Urothelium cell line (cell line): ENCODE measurements around the gene RUNX3.
A peak's percentile ranks its signal among the peaks of the same experiment; 100 is the strongest.

Source experiments
- DNase-seq: peaks from one replicate; pipeline ENCODE4 v3.0.0; 2011; ENCODE audit warnings: low spot score, mixed read lengths
- FAIRE-seq: peaks from 2 replicates; lab custom pipeline; 2011; peaks lifted over from hg19 to GRCh38; lab: Jason Lieb, UNC

RUNX3 gene

DNA sequence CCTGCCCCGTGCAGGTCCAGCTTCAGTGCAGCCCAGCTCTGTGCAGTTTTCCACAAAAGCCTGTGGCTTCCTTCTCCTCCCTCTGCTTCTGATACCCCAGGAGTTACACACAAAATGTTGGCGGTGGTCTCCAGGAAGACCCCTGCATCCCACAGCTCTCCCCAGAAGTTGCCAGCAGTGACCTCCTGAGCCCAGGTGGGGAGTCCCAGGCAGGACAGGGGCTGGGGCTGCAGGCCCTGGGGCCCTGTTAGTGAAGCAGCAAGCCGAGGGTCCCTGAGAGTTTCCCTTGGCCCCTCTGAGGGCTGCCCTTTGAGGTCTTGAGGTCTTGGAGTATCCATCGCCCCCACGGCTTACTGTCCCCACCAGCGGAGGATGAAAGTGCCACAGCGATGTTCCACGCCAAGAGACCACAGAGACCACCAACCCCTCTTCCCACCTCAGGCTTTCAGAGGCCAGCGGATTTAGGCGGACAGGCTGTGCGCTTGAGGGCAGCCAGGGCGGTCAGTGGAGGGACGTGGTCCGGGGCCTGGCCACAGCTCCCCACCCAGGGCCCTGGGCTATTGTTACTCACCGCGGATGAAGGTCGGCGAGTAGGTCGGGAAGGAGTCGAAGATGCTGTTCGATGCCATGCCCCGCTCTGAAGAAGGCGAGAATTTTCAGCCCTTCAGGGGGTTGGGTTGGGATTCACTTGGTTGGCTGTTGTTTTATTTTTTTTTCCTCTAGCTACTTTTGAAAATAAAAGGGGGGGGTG lies 34.0 kb upstream of the RUNX3 start:
- no peak for FAIRE-seq
- no peak for DNase-seq

DNA sequence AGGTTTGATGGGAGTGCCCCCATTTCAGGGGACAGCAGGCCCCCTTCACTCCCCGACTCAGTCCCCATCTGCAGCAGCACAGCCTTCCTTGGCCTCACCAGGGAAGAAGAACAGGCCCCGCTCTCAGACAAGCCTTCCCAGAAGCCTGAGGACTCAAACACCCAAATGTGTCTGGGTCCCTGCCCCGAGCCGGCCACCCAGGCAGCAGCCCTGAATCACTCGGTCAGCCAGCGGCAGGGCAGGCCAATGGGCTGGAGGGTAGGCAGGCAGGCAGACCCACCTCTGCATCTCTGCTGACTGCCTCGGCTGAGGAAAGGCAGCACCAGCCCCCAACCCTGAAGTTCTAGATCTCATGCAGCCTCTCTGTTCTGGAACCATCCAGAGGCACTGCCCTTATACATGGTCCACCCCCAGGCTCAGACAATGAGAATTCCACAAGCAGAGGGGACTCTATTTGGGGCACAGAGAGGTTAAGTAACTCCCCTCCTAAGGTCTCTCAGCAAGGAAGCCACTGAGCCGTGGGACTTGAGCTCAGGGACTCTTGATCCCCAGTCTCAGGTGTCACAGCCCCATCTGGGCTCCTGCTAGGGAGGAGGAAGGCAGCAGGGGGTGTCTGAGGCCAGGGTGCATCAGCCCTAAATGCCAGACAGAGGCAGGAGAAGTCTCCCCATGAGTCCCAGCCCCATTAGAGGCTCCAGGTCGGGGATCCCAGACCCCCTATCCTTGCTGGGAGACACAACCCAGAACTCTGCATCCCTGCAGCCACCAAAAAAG lies 33.2 kb upstream of the RUNX3 start:
- DNase-seq (no peak), FAIRE-seq (no peak)

DNA sequence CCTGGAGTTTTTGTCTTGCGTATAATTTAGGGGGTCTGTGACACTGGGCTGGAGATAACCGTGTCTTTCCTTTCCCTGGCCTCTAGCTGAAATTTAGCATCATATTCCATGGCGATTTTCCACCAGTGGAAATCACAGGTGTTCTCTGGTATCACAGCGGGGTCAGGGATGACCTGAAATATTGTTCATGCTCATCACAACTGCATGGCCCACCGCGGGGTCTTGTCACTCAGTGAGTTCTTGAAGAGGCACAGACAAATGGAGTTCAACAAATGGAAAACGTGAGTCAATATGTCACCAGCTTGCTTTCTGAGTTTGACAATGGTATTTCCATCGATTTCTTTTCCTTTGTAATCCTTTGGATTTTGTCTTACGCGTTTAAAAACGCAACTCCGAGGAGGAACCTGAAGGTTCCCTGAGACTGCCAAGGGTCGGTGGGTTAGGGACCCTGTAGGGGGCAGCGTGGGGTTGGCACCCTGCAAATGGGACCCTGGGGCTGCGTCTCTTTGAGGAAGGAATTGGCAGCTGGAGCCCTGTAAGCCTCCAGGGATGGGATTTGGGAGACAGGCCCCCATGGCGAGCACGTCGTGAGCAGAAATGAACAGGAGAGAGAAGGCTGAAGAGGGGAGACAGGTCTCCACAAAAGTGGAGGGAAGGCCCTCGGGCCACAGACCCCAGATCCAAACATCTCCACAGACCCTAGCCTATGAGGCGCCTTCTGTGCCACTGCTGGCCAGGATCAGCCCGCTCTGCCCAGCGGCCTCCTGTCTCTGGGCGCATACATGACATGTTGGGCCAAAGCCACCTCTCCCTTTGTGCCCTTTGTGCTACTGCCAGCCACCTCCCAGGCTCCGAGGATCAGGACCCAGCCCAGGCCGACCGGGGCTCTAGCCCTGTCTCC lies 32.1 kb upstream of the RUNX3 start:
- no peak for FAIRE-seq
- DNase-seq = no peak

DNA sequence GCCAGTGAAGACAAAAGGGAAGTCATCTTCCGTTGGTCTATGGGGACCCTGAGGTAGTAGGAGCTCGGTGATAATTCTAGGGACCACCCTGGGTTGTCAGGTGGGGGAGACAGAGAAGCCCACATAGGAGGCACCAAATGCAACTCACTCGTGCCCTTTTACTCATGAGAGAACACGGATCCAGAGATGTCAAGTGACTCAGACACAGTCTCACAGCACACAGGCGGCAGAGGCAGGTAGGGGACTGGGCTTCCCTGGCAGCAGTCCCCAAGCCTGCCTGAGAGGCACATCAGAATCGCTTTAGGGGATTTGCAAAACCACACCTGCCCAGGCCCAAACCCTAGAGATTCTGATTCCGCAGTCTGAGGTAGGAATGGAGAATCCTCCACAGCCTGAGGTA lies 31.3 kb upstream of the RUNX3 start:
- DNase-seq (no peak), FAIRE-seq (no peak)

DNA sequence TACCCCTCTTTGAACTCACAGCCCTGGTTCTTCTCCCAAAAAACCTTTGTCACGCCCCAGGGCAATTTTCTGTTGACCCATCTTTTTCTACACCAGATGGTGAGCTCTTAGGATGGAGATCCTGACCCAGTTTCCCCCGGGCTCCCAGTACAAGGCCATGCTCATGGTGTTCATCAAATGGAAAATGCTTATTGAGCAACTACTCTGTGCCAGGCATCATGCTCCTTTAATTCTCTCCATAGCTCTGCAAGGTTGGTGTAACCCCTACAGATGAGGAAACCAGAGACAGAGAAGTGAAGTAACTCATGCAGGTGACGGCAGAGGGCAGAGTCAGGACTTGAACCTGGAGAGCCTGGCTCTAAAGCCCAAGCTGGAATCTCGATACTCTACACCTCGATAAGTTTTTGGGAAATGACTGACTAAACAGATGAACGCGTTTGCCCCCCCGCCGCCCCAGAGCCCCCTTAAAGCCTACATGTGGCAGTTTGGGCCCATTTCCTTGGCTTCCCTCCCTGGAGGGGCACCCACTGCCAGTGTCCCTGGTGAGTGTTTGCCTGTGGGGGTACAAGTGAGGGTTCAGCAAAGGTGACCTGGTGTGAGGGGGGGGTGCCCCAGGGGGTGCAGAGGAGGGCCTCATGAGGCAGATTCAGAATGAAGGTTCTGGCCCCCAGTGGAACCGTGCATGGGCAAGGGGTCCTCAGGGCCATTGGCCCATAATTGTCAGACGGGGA lies 30.2 kb upstream of the RUNX3 start:
- no peak for DNase-seq
- no peak for FAIRE-seq

DNA sequence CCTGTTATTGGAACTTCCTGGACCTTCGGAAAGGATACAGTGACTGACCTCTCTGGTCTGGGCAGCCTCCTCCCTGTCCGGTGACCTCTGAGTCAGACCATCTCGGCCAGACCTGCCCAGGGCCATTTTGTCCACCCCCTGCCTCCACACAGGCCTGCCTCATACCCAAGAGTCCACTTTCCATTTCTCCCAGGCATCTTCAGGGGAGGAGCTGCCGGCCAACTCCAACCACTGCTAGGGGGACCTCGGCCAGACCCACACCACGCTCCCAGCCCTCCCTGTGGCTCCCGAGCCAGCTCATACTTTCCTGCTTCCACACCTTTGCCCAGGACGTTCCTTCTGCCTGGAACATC lies 29.5 kb upstream of the RUNX3 start:
- FAIRE-seq = no peak
- DNase-seq = no peak

DNA sequence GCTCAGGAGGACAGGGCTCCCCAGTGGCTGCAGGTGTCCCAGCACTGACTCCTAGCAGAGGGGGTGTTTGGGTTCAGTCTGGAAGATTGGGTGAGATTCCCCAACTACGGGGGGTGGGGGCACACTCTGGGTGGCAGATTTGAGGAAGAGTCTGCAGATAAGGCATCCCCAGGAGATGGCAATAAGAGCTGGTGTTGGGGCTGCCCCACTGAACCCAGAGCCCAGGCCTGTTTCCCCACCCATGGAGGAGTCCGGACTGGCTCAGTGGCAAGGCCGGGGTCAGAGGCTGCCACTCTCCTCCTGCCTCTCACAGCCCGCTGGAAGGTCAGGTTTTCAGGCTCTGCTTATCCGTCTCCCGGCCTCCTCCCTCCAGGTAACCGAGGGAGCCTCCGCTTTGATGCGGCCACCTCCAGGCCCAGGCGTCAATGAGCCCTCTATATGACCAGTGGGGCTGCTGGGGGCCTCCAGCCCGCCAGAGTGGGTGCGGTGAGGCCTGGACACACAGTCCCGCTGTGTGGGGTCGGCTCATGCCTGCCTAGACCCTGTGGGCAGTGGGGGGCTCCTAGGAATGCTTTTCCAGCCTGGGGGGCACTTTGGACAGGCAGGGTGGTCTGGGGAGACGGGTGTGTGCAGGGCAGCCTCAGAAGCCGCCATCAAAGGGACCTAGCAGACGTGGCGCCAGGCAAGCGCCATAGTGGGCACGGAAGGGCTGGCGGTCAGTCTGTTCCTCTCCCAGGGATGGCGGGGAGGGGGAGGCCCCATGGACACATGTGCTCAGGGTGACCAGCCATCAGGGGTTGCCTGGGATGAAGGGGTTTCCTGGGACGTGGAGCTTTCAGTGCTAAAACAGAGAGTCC lies 28.9 kb upstream of the RUNX3 start:
- FAIRE-seq = no peak

DNA sequence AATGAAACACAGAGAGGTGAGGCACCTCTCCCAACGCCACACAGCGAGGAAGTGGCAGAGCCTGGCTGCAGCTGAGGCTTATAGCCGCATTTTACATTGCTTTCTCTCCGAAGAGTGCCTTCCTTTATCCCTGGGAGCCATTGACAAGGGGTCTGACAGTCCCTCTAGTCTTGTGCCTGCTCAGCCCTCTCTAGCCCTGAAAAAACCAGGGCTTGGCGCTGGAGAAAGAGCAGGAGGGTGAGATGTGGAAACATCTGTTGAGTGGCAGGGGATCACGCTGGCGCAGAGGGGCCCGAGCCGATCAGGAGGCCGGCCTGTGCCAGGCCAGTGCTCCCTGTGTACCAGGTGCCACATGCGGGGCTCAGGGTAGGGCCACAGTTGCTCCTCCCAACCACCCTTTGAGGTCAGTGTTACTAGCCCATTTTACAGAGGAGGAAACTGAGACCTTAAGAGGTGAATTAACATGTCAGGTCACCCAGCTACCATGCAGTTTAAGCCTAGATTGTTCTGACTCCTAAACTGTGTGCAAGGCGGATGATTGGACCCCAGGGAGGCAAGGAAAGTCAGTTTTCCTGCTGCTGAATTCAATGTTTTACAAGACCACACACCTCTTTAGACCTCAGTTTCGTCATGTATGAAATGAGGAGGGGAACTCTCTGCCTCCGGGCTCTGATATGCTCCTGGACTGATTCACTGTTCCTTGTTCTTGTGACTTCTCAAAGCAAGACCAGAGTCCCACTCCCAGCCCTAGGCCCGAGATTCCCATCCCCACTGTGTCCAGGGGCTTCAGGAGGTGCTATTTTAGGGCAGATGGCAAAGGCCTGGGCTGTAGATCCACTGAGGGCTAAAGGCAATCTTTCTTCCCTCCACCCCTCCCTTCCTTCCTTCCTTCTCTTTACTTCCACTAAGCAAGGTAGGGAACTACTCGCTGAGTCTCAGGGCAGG lies 28.0 kb upstream of the RUNX3 start:
- DNase-seq (no peak), FAIRE-seq (no peak)

More for the DNA sequence above, 28.9 kb upstream of the RUNX3 start:
- no peak for DNase-seq

DNA sequence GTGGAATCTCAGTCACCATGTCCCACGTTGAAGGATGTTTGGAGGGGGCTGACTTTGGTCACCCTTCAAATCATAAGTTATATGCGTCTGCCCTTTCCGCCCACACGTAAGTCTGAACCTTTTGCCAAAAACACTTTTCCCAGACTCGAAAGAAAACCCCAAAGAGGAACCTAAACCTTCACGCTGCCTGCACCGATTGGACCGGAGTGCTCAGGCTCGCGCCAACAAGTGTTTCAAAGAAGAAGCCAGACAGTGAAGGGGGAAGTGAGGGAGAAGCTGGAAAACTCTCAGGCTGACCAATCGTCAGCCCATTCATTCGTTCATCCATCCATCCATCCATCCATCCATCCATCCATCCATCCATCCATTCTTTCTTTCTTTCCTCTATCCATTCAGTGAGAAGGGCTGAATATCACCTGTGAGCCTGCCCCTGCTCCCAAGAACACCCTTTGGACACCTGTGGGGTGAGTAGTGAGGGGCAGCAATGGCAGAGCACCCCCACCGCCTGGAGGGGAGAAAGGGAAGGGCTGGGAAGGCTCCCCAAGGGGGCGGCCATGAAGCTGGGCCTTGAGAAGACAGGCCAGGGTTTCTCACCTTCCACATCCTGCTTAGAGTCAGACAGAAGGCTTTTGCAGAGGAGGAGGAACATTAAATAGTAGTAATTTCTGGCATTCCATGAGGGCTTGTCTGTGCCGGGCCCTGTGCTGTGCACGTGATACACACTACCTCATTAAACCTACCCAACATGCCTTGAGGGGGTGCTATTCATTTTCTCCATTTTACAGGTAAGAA lies 27.1 kb upstream of the RUNX3 start:
- no peak for FAIRE-seq

DNA sequence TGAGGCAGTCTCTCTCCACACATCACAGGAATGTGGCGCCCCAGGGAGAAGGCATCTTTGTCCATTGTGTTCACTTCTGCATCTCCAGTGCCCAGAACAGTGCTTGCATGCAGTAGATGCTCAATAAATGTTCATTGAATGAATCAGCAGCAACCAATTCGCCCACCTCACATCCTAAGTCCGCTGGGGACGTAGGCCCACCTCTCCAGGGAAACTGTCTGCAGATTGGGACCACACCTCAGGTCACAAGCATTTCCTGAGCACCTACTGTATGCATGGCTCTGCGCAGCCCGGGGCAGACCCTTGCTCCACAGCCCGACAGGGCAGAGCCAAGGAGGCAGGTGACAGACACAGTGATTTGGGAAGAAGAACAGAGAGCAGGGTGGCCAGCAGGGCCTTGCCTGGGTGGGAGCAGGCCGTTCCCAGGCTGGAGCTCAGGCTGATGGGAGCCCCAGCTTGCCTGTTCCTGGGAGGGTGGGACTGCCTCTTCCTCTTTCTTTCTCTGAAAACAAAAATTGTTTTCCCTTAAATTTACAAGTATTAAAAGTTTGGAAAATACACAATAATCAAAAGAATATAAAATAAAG lies 25.8 kb upstream of the RUNX3 start:
- no peak for DNase-seq
- no peak for FAIRE-seq

More for the DNA sequence above, 27.1 kb upstream of the RUNX3 start:
- DNase-seq = no peak

DNA sequence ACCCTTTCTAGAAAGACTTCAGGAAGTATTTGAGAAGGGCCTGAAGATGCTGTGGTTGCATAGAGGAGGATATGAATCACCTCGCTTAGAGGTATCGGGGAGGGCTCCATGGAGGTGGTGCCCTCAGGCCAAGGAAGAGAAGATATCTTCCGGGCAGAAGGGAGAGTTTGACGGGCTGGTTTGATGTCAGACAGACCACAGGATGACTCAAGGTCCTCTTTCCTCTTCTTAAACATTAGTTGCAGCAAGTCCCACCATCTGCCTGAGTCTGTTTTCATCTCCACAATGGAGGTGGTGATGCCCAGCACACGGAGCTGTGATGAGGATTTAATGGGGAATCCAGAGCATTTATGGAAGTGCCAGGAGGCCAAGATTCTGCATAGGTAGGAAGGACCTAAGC lies 25.1 kb upstream of the RUNX3 start:
- peak; percentile 62 for FAIRE-seq
- peak; percentile 56 for DNase-seq

DNA sequence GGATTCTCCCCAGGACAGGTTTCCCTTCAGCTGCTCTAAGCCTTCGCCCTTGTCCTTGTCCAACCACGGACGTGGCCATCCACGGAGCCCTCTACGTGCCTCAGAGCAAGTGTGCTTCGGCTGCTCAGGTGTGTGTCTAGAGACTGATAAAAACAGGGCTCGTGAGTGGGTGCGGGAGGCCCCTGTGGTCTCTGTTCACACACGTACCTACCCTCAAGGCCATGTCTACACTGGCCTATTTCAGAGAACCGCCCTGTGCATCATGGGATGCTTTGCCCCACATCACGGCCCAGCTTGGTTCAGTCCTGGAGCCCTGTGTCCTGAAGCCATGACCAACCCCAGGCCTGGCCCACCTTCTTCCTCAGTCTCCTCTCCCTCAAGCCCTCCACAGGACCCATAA lies 24.6 kb upstream of the RUNX3 start:
- no peak for FAIRE-seq
- no peak for DNase-seq

DNA sequence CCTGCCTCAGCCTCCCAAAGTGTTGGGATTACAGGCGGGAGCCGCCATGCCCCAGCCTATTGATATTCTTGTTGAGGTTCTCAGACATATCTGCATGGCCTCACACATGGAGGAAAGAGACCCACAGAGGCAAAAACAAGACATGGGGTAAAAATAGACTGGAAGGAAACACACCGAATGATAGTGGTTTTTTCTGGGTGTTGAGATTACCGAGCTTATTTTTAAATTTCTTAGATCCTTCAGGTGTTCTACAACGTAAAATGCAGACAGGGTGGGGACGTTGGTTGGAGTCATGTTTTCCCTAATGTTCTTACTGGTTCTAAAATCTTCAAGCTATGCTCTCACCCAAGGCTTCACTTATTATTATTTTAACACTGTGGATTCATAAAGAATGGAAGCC lies 23.9 kb upstream of the RUNX3 start:
- FAIRE-seq (no peak), DNase-seq (no peak)

DNA sequence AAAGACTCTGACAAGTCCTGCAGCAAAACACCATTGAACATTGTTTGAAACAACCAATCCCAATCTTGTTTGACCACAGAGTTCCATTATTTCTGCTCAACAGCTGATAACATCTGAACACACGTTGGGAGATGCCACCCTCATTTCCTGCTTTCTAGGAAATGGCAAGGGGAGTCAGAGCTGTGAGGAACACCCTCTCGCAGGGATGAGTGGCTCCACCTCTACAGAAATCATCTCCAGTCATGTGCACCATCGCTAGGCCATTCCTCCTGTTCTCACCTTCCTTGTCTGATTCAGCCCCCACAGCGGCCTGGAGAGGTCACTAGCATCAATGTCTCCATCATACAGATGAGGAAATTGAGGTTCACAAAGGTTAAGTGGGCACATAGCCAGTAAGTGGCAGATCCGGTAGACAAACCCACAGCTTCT lies 22.4 kb upstream of the RUNX3 start:
- no peak for DNase-seq
- FAIRE-seq = no peak

DNA sequence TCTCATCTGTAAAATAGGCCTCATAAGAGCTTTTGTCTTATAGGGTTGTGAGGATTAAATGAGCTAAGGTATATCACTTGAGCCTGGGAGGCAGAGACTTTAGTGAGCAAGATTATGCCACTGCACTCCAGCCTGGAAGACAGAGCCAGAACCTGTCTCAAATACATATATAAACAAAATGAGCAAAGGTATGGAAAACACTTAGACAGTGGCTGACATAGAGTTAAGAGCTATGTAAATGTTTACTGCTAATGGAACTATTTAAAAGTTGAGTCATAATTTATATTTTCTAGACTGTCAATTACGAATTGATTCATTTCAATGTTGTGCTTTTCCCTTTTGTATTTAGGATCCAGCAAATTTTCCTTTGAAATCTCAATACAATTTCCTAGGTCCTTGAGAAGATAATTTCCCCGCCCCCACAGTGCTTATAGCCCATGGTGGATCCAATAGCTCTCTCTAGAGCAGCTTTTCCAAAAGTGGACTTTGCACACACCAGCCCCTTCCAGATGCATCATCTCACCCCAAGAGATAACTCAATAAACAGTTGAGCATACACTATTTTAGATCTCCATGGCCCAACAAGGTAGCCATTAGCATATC lies 21.8 kb upstream of the RUNX3 start:
- DNase-seq = no peak
- FAIRE-seq = no peak

DNA sequence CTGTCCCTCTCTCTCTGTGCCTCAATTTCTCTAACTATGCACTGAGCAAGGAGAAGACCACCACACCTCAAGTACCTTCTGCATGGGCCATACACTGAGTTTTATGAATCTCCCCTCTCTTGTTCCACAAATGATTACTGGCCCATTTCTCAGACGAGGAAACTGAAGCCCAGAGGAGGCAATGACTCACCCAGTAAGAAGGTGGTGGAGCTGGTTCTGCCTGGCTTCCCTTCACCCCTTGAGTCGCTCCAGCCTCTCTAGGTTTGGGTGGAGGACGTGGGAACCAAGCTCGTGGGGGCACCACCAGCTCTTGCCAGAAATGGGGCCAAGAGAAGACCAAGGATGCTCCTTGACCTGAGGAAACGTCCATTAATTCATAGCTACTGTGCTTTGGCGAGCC lies 21.3 kb upstream of the RUNX3 start:
- no peak for DNase-seq
- FAIRE-seq = no peak

DNA sequence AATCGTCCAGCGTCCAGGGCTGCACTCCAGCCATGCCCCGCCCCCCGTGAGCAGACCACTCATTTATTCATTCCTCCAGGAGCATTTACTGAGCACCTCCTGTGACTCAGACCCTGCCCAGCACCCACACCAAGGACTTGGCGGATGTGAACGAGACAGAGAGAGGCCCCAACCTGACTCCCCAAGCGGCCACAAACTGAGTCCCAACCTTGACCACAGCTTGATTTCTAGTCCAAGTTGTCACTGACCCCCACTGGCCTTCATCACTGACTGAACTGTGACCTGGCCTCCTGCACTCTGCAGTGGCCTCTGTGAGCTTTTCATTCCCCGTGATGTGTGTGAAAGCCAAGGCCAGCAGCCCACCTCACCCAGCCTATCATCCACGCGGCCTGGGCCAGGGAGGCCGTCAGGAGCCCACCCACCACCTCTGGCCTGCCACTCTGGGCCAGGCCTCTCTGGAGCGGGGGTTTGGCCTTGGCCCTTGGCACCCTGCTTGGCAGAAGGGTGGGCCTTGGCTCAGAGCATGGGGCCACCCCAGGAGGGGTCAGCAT lies 19.3 kb upstream of the RUNX3 start:
- peak; percentile 90 for DNase-seq
- FAIRE-seq = no peak
